ENCODE results near the gene THUMPD3.
A peak's percentile ranks its signal among the peaks of the same experiment; 100 is the strongest.

The THUMPD3 gene

DNA sequence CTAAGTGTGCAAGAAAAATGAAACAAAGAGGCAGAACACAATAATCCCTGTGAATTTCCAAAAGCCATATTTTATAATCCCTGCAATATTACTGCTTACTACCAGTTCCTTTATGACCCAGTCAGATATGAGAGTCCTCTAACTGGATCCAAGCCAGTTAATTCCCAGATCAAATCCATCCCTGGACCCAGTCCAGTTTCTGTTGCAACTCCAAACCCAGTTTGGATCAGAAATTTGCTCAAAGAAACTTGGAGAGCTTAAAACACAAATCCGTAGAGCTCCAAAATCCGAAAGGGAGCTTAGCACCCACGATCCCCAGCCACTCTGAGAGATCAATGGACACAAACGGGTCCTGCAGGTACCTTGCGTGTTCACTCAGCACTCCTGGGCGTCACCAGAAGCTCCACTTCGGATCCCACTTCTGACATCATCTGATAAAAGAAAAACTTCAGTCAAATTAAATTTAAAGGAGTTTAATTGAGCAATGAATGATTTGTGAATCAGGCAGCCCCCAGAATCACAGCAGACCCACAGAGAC, 32.6 kb upstream of the THUMPD3 start:
- no peak overlapping the region for H3K4me3 ChIP-seq (replicated peaks; ENCODE audit: low read depth, low read length)
- TF ChIP-seq, protein P1, sequence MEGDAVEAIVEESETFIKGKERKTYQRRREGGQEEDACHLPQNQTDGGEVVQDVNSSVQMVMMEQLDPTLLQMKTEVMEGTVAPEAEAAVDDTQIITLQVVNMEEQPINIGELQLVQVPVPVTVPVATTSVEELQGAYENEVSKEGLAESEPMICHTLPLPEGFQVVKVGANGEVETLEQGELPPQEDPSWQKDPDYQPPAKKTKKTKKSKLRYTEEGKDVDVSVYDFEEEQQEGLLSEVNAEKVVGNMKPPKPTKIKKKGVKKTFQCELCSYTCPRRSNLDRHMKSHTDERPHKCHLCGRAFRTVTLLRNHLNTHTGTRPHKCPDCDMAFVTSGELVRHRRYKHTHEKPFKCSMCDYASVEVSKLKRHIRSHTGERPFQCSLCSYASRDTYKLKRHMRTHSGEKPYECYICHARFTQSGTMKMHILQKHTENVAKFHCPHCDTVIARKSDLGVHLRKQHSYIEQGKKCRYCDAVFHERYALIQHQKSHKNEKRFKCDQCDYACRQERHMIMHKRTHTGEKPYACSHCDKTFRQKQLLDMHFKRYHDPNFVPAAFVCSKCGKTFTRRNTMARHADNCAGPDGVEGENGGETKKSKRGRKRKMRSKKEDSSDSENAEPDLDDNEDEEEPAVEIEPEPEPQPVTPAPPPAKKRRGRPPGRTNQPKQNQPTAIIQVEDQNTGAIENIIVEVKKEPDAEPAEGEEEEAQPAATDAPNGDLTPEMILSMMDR (IDR thresholded peaks at IDR 0.05; ENCODE audit: low read length, missing control alignments) = no peak
- DNase-seq (ENCODE audit: low read depth) = no peak

DNA sequence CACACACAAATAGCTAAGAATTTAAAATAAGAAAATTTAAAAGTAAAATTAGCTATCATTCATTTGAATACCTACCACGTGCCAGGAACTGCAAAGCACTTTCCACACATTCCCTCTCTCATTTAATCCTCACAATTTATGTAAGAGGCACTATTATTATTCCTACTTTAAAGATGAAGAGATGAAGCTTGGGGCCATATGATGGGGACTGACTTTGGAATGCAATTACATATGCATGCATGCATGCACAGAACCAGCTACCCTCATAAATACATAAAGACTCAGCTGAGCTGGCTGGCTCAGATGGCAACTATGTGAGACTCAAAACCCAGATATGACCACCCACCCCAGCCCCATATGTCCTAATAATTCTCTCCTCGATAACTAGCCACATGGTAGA, 31.7 kb upstream of the THUMPD3 start:
- DNase-seq (ENCODE audit: low read depth) = no peak
- H3K4me3 ChIP-seq (replicated peaks; ENCODE audit: low read depth, low read length) = no peak overlapping the region
- TF ChIP-seq, protein P1 (IDR thresholded peaks at IDR 0.05; ENCODE audit: low read length, missing control alignments) = no peak

DNA sequence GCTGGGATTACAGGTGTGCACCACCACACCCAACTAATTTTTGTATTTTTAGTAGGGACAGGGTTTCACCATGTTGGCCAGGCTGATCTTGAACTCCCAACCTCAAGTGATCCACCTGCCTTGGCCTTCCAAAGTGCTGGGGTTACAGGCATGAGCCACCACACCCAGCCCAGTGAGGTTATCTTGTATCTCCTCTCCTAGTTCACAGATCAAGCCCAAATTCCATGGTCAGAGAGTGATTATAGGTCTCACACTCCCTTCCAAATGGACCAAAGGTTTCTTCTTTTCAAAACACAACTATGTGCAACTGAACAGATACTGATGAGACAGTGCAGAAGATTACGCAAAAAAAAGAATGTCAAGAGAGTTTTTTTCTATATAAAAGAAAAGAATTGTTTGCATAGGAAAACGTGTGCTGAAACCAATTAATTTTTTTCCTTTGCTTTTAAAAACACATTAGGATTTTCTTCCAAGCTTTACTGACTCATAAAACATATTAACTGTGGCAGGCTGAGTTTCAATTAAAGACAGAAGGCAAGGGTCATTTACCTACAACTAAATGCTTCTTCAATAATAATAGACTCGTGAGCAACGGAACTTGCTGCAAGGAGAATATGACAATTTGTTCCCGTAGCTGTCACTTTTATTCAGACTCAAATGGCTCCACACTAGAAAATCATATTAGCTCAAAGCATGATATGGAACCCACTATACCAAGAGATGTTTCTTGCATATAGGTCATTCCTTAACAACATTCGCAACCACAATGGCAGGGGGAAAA, 30.4 kb upstream of the THUMPD3 start:
- no peak overlapping the region for H3K4me3 ChIP-seq (replicated peaks; ENCODE audit: low read depth, low read length)
- DNase-seq (ENCODE audit: low read depth) = no peak
- TF ChIP-seq, protein P1 (IDR thresholded peaks at IDR 0.05; ENCODE audit: low read length, missing control alignments) = no peak

DNA sequence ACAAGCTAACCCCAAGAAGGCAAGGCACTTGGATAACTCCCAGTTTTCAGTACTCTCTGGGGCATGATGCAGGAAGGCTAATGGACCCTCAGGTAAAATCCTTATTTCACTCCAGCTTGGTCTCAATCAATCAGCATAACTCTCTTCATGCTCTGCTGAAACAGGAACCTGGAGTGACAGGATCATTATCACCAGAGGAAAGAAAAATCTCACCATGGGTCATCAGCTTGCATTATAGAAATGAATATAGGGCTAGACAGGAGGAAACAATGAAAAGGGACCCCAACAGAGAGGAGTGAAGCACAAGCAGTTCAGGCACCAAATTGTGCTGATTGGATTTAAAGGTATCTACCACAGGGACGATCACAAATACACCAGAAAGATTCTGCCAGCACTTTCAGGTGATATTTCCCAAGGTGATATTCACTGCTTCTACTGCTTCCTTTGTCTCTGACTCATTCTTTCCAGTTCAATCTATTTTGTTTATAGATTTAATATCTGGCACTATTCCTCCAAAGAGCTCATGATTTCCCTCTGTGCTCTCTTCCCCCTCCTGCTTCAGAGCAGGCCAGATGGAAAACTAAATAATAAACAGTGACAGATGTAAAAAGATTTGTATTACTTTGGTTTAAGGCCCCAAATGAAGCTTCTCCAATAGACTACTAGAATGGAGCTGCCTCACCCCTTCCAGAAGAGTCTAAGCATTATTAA, 22.9 kb upstream of the THUMPD3 start:
- no peak overlapping the region for H3K4me3 ChIP-seq (replicated peaks; ENCODE audit: low read depth, low read length)
- peak; percentile 9 for DNase-seq (ENCODE audit: low read depth)
- TF ChIP-seq, protein P1 (IDR thresholded peaks at IDR 0.05; ENCODE audit: low read length, missing control alignments) = no peak

DNA sequence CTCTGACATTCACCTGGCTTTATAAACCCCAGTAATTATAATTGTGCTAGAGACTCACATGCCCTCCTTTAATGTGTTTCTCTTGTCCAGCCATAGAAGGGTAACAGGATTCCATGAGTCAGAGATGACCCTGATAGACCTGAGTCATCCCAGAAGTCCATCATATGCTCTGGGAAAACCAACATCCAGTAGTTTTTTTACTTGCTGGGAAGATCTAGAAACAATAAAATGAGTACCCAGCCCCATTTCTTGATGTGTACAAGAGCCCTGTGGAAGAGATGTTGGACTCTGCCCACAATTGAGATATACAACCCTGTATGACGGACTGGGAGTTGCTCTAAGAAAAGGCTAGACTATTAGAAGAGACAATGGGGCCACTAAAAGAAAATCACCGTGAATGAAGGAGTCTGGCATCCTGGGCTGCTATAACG, 22.4 kb upstream of the THUMPD3 start:
- TF ChIP-seq, protein P1 (IDR thresholded peaks at IDR 0.05; ENCODE audit: low read length, missing control alignments) = no peak
- H3K4me3 ChIP-seq (replicated peaks; ENCODE audit: low read depth, low read length) = no peak overlapping the region
- DNase-seq (ENCODE audit: low read depth) = peak; percentile 49

DNA sequence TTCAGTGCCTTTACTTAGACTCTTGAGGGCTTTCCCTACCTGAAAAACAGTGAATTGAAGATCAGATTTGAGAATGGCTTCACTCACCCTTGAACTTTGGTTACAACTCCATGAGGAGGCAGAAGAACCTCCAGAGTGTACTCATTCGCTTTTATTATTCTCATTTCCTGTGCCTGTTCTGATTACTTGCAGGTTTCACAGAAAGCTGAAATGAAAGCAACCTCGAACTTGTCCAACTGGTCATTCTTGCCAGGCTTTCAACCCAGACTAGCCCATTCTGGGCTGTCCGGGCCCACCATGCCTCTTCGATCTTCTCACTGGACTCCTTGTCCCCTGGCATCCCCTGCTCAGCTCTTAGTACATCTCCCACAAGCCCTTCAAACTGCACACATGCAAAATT, 20.2 kb upstream of the THUMPD3 start:
- DNase-seq (ENCODE audit: low read depth) = no peak
- no peak overlapping the region for H3K4me3 ChIP-seq (replicated peaks; ENCODE audit: low read depth, low read length)
- TF ChIP-seq, protein P1 (IDR thresholded peaks at IDR 0.05; ENCODE audit: low read length, missing control alignments) = no peak
